HepG2 (cell line): ENCODE measurements around the gene SYP. TPM values are rescaled to one million over a fixed set of nuclear protein-coding genes. Genes with fewer than 3 reads are reported as not detected.

Source experiments
- ATAC-seq: fragments of 200-7000 bp; cut with Tn5 transposase; 3 replicates; pipeline ENCODE4 v1.9.1; 2020; ENCODE audit warnings: mild to moderate bottlenecking, moderate library complexity
- BruUV-seq: library from RNA; stranded (reverse); fragments of 400-500 nt; replicated peaks from 2 replicates; lab custom pipeline; 2021; lab: Mats Ljungman, UMichigan
- CTCF ChIA-PET: fragments of 300-600 bp; formaldehyde crosslinking; extraction: SDS; loops from one replicate; lab custom pipeline; 2021; ENCODE audit warnings: low total read pairs, inconsistent platforms, low intra/inter-chr PET ratio; lab: Yijun Ruan, JAX
- POLR2A ChIA-PET: fragments of 350-600 bp; sonication (Branson Sonifier 250); formaldehyde crosslinking; loops from one replicate; lab custom pipeline; 2020; ENCODE audit warnings: antibody characterized with exemption, inconsistent platforms; lab: Yijun Ruan, JAX
- DNase-seq: peaks from one replicate; pipeline ENCODE4 v3.0.0-alpha.2; 2015; ENCODE audit warnings: low spot score
- FAIRE-seq: peaks from 3 replicates; lab custom pipeline; 2011; peaks lifted over from hg19 to GRCh38; lab: Jason Lieb, UNC
- H2AFZ ChIP-seq: one replicate; pipeline ENCODE4 v1.6.1; 2011; ENCODE audit warnings: low read length, inconsistent platforms
- H3K27ac ChIP-seq: fragments of 300-600 bp; 3 replicates; pipeline ENCODE4 v1.8.0; 2011; ENCODE audit warnings: mixed run types, mild to moderate bottlenecking, mixed read lengths, low read length, inconsistent platforms; ENCODE audit not compliant: insufficient read depth; ENCODE audit errors: extremely low read length
- H3K27me3 ChIP-seq, 2 experiments: fragments of 200-600 bp in 1 of 2; 2 replicates in 1 of 2; 3 replicates in 1 of 2; pipeline versions ENCODE4 v1.6.0 to v1.8.0; 2011; ENCODE audit warnings: low read length in 2 of 2, mild to moderate bottlenecking in 2 of 2, moderate library complexity in 2 of 2, inconsistent platforms in 1 of 2; ENCODE audit not compliant: insufficient read depth in 2 of 2, control insufficient read depth in 1 of 2
- H3K36me3 ChIP-seq, 2 experiments: fragments of 200-600 bp in 1 of 2; replicated peaks in 1 of 2; 2 replicates in 1 of 2; 3 replicates in 1 of 2; pipeline versions ENCODE4 v1.5.1 to v1.8.0; 2011; ENCODE audit warnings: low read length in 2 of 2, inconsistent platforms in 1 of 2; ENCODE audit not compliant: insufficient read depth in 2 of 2, control insufficient read depth in 1 of 2
- H3K4me1 ChIP-seq: 2 replicates; pipeline ENCODE4 v1.5.1; 2012; ENCODE audit warnings: low read length, inconsistent platforms; ENCODE audit not compliant: insufficient read depth
- H3K4me2 ChIP-seq: 2 replicates; pipeline ENCODE4 v1.6.0; 2011; ENCODE audit warnings: low read depth, low read length, inconsistent platforms
- H3K4me3 ChIP-seq, 3 experiments: fragments of 200-600 bp in 1 of 3; sonication (generic), shearing (Covaris generic) in 1 of 3; replicated peaks in 1 of 3; 2 replicates each; pipeline ENCODE4 v1.5.1; 2011 to 2016; ENCODE audit warnings: low read length in 3 of 3, inconsistent platforms in 2 of 3, low read depth in 2 of 3, mild to moderate bottlenecking in 2 of 3, control low read depth in 1 of 3, mixed read lengths in 1 of 3; ENCODE audit not compliant: insufficient read depth in 1 of 3
- H3K79me2 ChIP-seq: one replicate; pipeline ENCODE4 v1.6.1; 2011; ENCODE audit warnings: low read length, inconsistent platforms; ENCODE audit not compliant: insufficient read depth
- H3K9ac ChIP-seq: 2 replicates; pipeline ENCODE4 v1.6.0; 2011; ENCODE audit warnings: mild to moderate bottlenecking, low read depth, low read length, inconsistent platforms; ENCODE audit not compliant: insufficient read depth
- H3K9me3 ChIP-seq: 2 replicates; pipeline ENCODE4 v1.5.1; 2012; ENCODE audit warnings: mild to moderate bottlenecking, low read length
- H4K20me1 ChIP-seq: 2 replicates; pipeline ENCODE4 v1.6.0; 2011; ENCODE audit warnings: inconsistent platforms, mild to moderate bottlenecking, low read length, moderate library complexity; ENCODE audit not compliant: insufficient read depth
- GTF3A ChIP-seq: sonication (generic); formaldehyde crosslinking; conservative IDR thresholded peaks from 2 replicates; pipeline ENCODE4 v1.4.0; 2020; ENCODE audit warnings: mild to moderate bottlenecking, missing genetic modification reagents
- KAT2B ChIP-seq: fragments of 150-350 bp; IDR thresholded peaks from 2 replicates; pipeline ENCODE4 v1.6.1; 2014; ENCODE audit warnings: low read depth, low read length, borderline replicate concordance
- MYNN ChIP-seq: sonication (generic); formaldehyde crosslinking; IDR thresholded peaks from 2 replicates; pipeline ENCODE4 v1.4.0; 2020; ENCODE audit warnings: mild to moderate bottlenecking, low read depth, missing genetic modification reagents
- SRY ChIP-seq: sonication (generic); formaldehyde crosslinking; IDR thresholded peaks from 2 replicates; pipeline ENCODE4 v1.8.0; 2022; ENCODE audit warnings: mild to moderate bottlenecking, missing genetic modification reagents
- STAG1 ChIP-seq: sonication (generic); formaldehyde crosslinking; IDR thresholded peaks from 2 replicates; pipeline ENCODE4 v1.4.0; 2020; ENCODE audit warnings: missing genetic modification reagents
- TBL1XR1 ChIP-seq: fragments of 150-350 bp; IDR thresholded peaks from 2 replicates; pipeline ENCODE4 v1.6.1; 2014; ENCODE audit warnings: borderline replicate concordance, low read length; ENCODE audit not compliant: partially characterized antibody
- TMF1 ChIP-seq: sonication (generic); formaldehyde crosslinking; IDR thresholded peaks from 2 replicates; pipeline ENCODE4 v1.8.1; 2022; ENCODE audit warnings: low read depth, missing genetic modification reagents
- TSC22D2 ChIP-seq: sonication (generic); formaldehyde crosslinking; IDR thresholded peaks from 2 replicates; pipeline ENCODE4 v1.5.1; 2020; ENCODE audit warnings: missing genetic modification reagents, mild to moderate bottlenecking, borderline replicate concordance
- ZBTB7B ChIP-seq: sonication (generic); formaldehyde crosslinking; IDR thresholded peaks from 2 replicates; pipeline ENCODE4 v1.4.0; 2020; ENCODE audit warnings: missing genetic modification reagents
- ZEB1 ChIP-seq: IDR thresholded peaks from 2 replicates; pipeline ENCODE4 v1.6.1; 2012; ENCODE audit warnings: mild to moderate bottlenecking, low read depth, inconsistent platforms; ENCODE audit not compliant: insufficient replicate concordance
- ZFP37 ChIP-seq: sonication (generic); formaldehyde crosslinking; IDR thresholded peaks from 2 replicates; pipeline ENCODE4 v1.4.0; 2020; ENCODE audit warnings: missing genetic modification reagents, borderline replicate concordance
- ZNF205 ChIP-seq: IDR thresholded peaks from 2 replicates; pipeline ENCODE4 v1.6.1; 2018; ENCODE audit warnings: missing biosample characterization, missing genetic modification reagents
- ZNF331 ChIP-seq: sonication (generic); formaldehyde crosslinking; IDR thresholded peaks from 2 replicates; pipeline ENCODE4 v1.4.0; 2020; ENCODE audit warnings: missing genetic modification reagents
- ZNF333 ChIP-seq: sonication (generic); formaldehyde crosslinking; IDR thresholded peaks from 2 replicates; pipeline ENCODE4 v1.4.0; 2020; ENCODE audit warnings: mild to moderate bottlenecking, missing genetic modification reagents, borderline replicate concordance
- ZNF572 ChIP-seq: sonication (generic); formaldehyde crosslinking; IDR thresholded peaks from 2 replicates; pipeline ENCODE4 v1.5.1; 2020; ENCODE audit warnings: mild to moderate bottlenecking, missing genetic modification reagents
- WGBS: methylation state at CpG from one replicate; pipeline ENCODE4 v1.1.6; 2017; ENCODE audit warnings: low lambda C conversion rate; 5-methylcytosine and 5-hydroxymethylcytosine counted together
- in situ Hi-C: cut with HindIII; loops from 2 replicates; pipeline ENCODE4 v1.10.0; 2017; ENCODE audit warnings: low pct_unique_long_range_greater_than_20kb; ENCODE audit not compliant: extremely low pct_ligation_motif_present
- intact Hi-C: fragments of 100-400 bp; cut with micrococcal nuclease; formaldehyde crosslinking; loops from one replicate; pipeline ENCODE4 v1.10.0; 2022; ENCODE audit not compliant: unreplicated experiment
- polyA plus RNA-seq, 8 experiments: library from polyadenylated mRNA; depleted of rRNA in 3 of 8; stranded (reverse) in 7 of 8; unstranded in 1 of 8; fragments of >200 nt; fragmentation: Illumina TruSeq in 4 of 8; extraction: Trizol in 4 of 8; gene quantifications; 2 replicates each; pipeline versions ENCODE4 v1.2.1 to v1.2.3, GENCODE V29; 2011 to 2016; ENCODE audit warnings: low read depth in 4 of 8, missing spikeins in 1 of 8, mixed read lengths in 1 of 8; ENCODE audit not compliant: insufficient read depth in 1 of 8
- total RNA-seq, 5 experiments: library from RNA; depleted of rRNA; stranded (reverse); fragments of >200 nt; fragmentation: Illumina TruSeq; extraction: Trizol; gene quantifications; 2 replicates each; pipeline ENCODE4 v1.2.3, GENCODE V29; 2016; ENCODE audit warnings: low read depth in 1 of 5
- TF ChIP-seq, protein P1 (sequence below): sonication (generic); formaldehyde crosslinking; IDR thresholded peaks from 2 replicates; pipeline ENCODE4 v1.5.0; 2020; ENCODE audit warnings: mild to moderate bottlenecking, missing genetic modification reagents

SYP gene
- total and polyA plus RNA-seq, 2 of the 13 experiments (the other 11 are each of a cell fraction or from before 2014, with no cell fraction given), result 2.0 to 2.5 TPM

DNA sequence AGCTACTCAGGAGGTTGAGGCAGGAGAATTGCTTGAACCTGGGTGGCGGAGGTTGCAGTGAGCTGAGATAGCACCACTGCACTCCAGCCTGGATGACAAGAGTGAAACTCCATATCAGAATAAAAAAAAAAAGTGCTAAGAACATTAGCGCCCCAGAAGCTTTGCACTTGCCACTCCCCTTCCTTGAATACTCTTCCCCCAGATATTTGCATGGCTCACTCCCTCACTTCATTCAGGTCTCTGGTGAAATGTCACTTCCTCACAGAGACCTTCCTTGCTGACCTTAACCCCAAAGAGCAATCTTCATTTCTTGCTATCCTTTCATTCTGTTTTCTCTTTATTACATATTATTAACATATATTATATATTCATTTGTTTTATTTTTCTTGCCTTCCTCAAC lies 21.9 kb upstream of the SYP start:
- WGBS, result no CpG with 5 or more reads among the region's 2 CpGs
- in situ Hi-C loops (no loop called here), intact Hi-C loops (no loop called here)
- no peak overlapping the region for H2AFZ ChIP-seq
- H3K36me3 ChIP-seq, result no peaks in the 10 kb centered on the region
- POLR2A ChIA-PET, result no interaction called here
- no peak overlapping the region for H3K4me3 ChIP-seq
- ATAC-seq, result no peak
- H3K27me3 ChIP-seq, result 0 out of 5 replicates have a peak, but pooled peaks cover 0 to 1% of the 10 kb centered on the region in 2 experiments
- no peak overlapping the region for H3K9ac ChIP-seq
- no peaks in the 10 kb centered on the region for H3K79me2 ChIP-seq
- H4K20me1 ChIP-seq, result no peaks in the 10 kb centered on the region
- no peak for TF ChIP-seq SRY (CRISPR knock-in tag)
- no peak for TF ChIP-seq ZNF572 (CRISPR knock-in tag)
- TF ChIP-seq TBL1XR1, result no peak
- TF ChIP-seq ZFP37 (CRISPR knock-in tag), result no peak
- no peak for TF ChIP-seq MYNN
- TF ChIP-seq, protein P1, sequence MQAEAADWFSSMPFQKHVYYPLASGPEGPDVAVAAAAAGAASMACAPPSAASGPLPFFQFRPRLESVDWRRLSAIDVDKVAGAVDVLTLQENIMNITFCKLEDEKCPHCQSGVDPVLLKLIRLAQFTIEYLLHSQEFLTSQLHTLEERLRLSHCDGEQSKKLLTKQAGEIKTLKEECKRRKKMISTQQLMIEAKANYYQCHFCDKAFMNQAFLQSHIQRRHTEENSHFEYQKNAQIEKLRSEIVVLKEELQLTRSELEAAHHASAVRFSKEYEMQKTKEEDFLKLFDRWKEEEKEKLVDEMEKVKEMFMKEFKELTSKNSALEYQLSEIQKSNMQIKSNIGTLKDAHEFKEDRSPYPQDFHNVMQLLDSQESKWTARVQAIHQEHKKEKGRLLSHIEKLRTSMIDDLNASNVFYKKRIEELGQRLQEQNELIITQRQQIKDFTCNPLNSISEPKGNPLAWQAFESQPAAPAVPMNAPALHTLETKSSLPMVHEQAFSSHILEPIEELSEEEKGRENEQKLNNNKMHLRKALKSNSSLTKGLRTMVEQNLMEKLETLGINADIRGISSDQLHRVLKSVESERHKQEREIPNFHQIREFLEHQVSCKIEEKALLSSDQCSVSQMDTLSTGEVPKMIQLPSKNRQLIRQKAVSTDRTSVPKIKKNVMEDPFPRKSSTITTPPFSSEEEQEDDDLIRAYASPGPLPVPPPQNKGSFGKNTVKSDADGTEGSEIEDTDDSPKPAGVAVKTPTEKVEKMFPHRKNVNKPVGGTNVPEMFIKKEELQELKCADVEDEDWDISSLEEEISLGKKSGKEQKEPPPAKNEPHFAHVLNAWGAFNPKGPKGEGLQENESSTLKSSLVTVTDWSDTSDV, result no peak
- no peak for TF ChIP-seq ZEB1
- TF ChIP-seq STAG1 (CRISPR knock-in tag), result no peak
- TF ChIP-seq ZNF333 (CRISPR knock-in tag), result no peak
- no peak for TF ChIP-seq TMF1 (CRISPR knock-in tag)
- no peak for TF ChIP-seq ZNF331 (CRISPR knock-in tag)
- no peak for TF ChIP-seq ZBTB7B (CRISPR knock-in tag)
- TF ChIP-seq TSC22D2 (CRISPR knock-in tag), result no peak
- TF ChIP-seq KAT2B, result no peak
- TF ChIP-seq ZNF205 (CRISPR knock-in tag), result no peak
- TF ChIP-seq GTF3A, result no peak
- no peak for DNase-seq
- no peaks in the 10 kb centered on the region for H3K4me1 ChIP-seq
- no peak overlapping the region for H3K27ac ChIP-seq
- CTCF ChIA-PET, result no interaction called here
- no peak for FAIRE-seq
- no TSS peak for BruUV-seq
- no peak overlapping the region for H3K4me2 ChIP-seq
- H3K9me3 ChIP-seq, result no peaks in the 10 kb centered on the region
